HUES64 (cell line): ENCODE measurements around the gene CPE.

Experiments used
- H3K27ac ChIP-seq: 2 replicates; pipeline ENCODE4 v1.7.0; 2013; ENCODE audit warnings: low read depth, low read length, inconsistent platforms
- H3K27me3 ChIP-seq: 2 replicates; pipeline ENCODE4 v1.6.1; 2013; ENCODE audit warnings: mild to moderate bottlenecking, low read length; ENCODE audit not compliant: insufficient read depth
- H3K36me3 ChIP-seq: 2 replicates; pipeline ENCODE4 v1.6.1; 2013; ENCODE audit warnings: mild to moderate bottlenecking, low read length; ENCODE audit not compliant: insufficient read depth
- H3K4me1 ChIP-seq: 2 replicates; pipeline ENCODE4 v1.6.1; 2013; ENCODE audit warnings: mild to moderate bottlenecking, low read length, moderate library complexity; ENCODE audit not compliant: insufficient read depth
- H3K4me3 ChIP-seq: 2 replicates; pipeline ENCODE4 v1.5.1; 2013; ENCODE audit warnings: mild to moderate bottlenecking, low read length, moderate library complexity
- H3K9ac ChIP-seq: 2 replicates; pipeline ENCODE4 v1.6.1; 2013; ENCODE audit warnings: mild to moderate bottlenecking, low read depth, low read length
- H3K9me3 ChIP-seq: 2 replicates; pipeline ENCODE4 v1.6.1; 2013; ENCODE audit warnings: low read depth, low read length; ENCODE audit not compliant: insufficient read depth
- WGBS: fragments of 150-250, 120-280 bp; methylation state at CpG from one replicate; pipeline ENCODE4 v1.1.7; 2013; ENCODE audit warnings: missing lambda C conversion rate; 5-methylcytosine and 5-hydroxymethylcytosine counted together

CPE gene

DNA sequence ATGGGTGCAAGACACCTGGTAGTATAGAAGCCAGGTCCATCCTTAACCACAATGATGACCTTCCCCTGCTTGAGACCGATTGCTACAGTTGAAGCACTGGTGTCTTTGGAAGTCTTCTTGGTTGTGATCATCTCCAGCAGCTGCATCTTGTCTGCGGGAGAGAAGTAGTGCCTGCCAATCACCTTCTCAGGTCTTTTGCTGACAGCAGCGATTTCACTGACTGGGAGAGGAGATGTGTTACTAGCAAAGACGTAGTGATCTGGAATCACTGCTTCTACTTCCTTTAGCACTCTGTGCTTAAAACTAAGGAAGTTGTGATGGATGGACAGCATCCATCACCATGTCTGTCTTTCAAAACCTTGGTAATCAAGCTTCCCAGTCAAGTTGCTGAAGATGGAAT, 25.9 kb downstream of the CPE start:
- Histone ChIP-seq H3K27ac (no peak overlapping the region), H3K9me3 (no peaks in the 10 kb centered on the region), H3K4me3 (no peak overlapping the region), H3K9ac (no peak overlapping the region), H3K27me3 (no peaks in the 10 kb centered on the region), H3K36me3 (no peaks in the 10 kb centered on the region), H3K4me1 (no peaks in the 10 kb centered on the region)
- WGBS = 96% methylated on average over 4 of the region's 4 CpGs

GRCh38 chr4:165410214-165410613, 31.4 kb downstream of the CPE start:
- Histone ChIP-seq H3K4me1 (no peaks in the 10 kb centered on the region), H3K27me3 (no peaks in the 10 kb centered on the region), H3K9me3 (no peaks in the 10 kb centered on the region), H3K27ac (no peak overlapping the region), H3K36me3 (no peaks in the 10 kb centered on the region), H3K9ac (no peak overlapping the region), H3K4me3 (no peak overlapping the region)
- 97% methylated on average over 2 of the region's 2 CpGs for WGBS

- H3K27ac ChIP-seq = no peak overlapping the region
- no peak overlapping the region for H3K4me3 ChIP-seq
- 84% methylated on average over 10 of the region's 10 CpGs for WGBS
Observed at GRCh38 chr4:165415910-165416309, 37.1 kb downstream of the CPE start.

GRCh38 chr4:165418073-165418472, 39.3 kb downstream of the CPE start:
- no peaks in the 10 kb centered on the region for H3K36me3 ChIP-seq
- no peak overlapping the region for H3K4me3 ChIP-seq
- H3K27me3 ChIP-seq = no peaks in the 10 kb centered on the region
- no peak overlapping the region for H3K9ac ChIP-seq
- no peaks in the 10 kb centered on the region for H3K4me1 ChIP-seq
- no peak overlapping the region for H3K27ac ChIP-seq
- H3K9me3 ChIP-seq = no peaks in the 10 kb centered on the region
- 100% methylated on average over 1 of the region's 1 CpG for WGBS

More at GRCh38 chr4:165415910-165416309, 37.1 kb downstream of the CPE start:
- H3K9me3 ChIP-seq = no peaks in the 10 kb centered on the region
- H3K4me1 ChIP-seq = no peaks in the 10 kb centered on the region
- H3K9ac ChIP-seq = no peak overlapping the region
- no peaks in the 10 kb centered on the region for H3K27me3 ChIP-seq
- H3K36me3 ChIP-seq = no peaks in the 10 kb centered on the region

GRCh38 chr4:165425629-165426028, 46.8 kb downstream of the CPE start:
- H3K36me3 ChIP-seq = peaks cover 3% of the 10 kb centered on the region; the same call in 1 of the 2 replicates
- H3K9me3 ChIP-seq = peaks cover 23% of the 10 kb centered on the region; the same call in 1 of the 2 replicates
- no peak overlapping the region for H3K27ac ChIP-seq
- no peaks in the 10 kb centered on the region for H3K4me1 ChIP-seq
- no peak overlapping the region for H3K4me3 ChIP-seq
- no peaks in the 10 kb centered on the region for H3K27me3 ChIP-seq
- no peak overlapping the region for H3K9ac ChIP-seq

DNA sequence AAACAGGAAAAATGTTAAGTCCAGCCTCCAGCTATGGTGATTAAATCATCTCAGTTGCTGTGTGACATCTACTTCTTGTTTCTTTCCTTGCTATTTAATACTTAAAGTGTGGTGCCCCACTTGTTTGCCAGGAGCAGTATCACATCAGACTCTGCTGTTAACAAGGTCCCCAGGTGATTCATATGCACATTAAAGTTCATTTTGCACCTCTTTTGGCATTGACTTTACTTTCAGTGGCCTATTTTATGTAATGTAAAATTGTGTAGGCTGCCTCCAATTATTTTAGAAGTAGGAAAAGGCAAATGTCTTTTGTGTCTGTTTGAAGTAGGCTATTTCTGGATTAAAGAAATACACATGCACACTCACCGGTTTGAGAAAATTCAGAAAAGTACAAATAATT, 47.5 kb downstream of the CPE start:
- H3K9me3 ChIP-seq = peaks cover 23% of the 10 kb centered on the region; the same call in 1 of the 2 replicates
- WGBS = 100% methylated on average over 1 of the region's 1 CpG
- no peaks in the 10 kb centered on the region for H3K27me3 ChIP-seq
- H3K36me3 ChIP-seq = peaks cover 3% of the 10 kb centered on the region; the same call in 1 of the 2 replicates
- H3K9ac ChIP-seq = no peak overlapping the region
- no peak overlapping the region for H3K4me3 ChIP-seq
- H3K4me1 ChIP-seq = no peaks in the 10 kb centered on the region
- H3K27ac ChIP-seq = no peak overlapping the region

GRCh38 chr4:165426823-165427222, 48.0 kb downstream of the CPE start:
- Histone ChIP-seq H3K27me3 (no peaks in the 10 kb centered on the region), H3K4me3 (no peak overlapping the region), H3K4me1 (no peaks in the 10 kb centered on the region), H3K9ac (no peak overlapping the region), H3K36me3 (peaks cover 3% of the 10 kb centered on the region; the same call in 1 of the 2 replicates), H3K27ac (no peak overlapping the region), H3K9me3 (peaks cover 23% of the 10 kb centered on the region; the same call in 1 of the 2 replicates)
- 63% methylated on average over 3 of the region's 3 CpGs for WGBS

GRCh38 chr4:165428957-165429356, 50.1 kb downstream of the CPE start:
- H3K4me3 ChIP-seq = no peak overlapping the region
- peaks cover 3% of the 10 kb centered on the region; the same call in 1 of the 2 replicates for H3K36me3 ChIP-seq
- H3K4me1 ChIP-seq = peaks cover 9% of the 10 kb centered on the region; the same call in 1 of the 2 replicates
- WGBS = 38% methylated on average over 2 of the region's 2 CpGs
- H3K9ac ChIP-seq = no peak overlapping the region
- no peaks in the 10 kb centered on the region for H3K27me3 ChIP-seq
- H3K27ac ChIP-seq = no peak overlapping the region
- peaks cover 23% of the 10 kb centered on the region; the same call in 1 of the 2 replicates for H3K9me3 ChIP-seq

GRCh38 chr4:165433529-165433928, 54.7 kb downstream of the CPE start:
- Histone ChIP-seq H3K4me3 (no peak overlapping the region), H3K36me3 (no peaks in the 10 kb centered on the region), H3K4me1 (peaks cover 10% of the 10 kb centered on the region; the same call in 1 of the 2 replicates), H3K27me3 (no peaks in the 10 kb centered on the region), H3K27ac (peak overlapping the region; percentile 48; the same call in 1 of the 2 replicates), H3K9me3 (0 out of 2 replicates have a peak, but pooled peaks cover 2% of the 10 kb centered on the region), H3K9ac (no peak overlapping the region)
- 68% methylated on average over 5 of the region's 5 CpGs for WGBS

DNA sequence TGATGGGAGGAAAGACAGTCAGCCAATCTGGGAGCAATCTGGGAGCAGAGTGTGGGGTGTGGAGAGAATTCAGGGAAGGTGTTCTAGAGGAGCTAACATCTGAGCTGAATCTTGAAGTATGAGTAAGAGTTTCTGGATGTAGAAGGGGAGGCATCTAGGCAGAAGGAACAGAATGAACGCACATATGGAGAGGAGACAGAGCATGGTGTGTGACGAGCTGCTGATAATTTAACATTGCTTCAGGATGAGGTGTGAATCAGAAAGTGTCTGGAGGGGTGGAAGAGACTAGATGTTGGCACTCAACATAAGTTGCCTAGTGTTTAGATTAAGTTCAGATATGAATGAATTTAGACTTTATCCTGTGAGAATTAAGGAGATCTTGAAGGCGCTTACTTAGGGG, 58.9 kb downstream of the CPE start:
- Histone ChIP-seq H3K36me3 (no peaks in the 10 kb centered on the region), H3K9me3 (no peaks in the 10 kb centered on the region), H3K9ac (no peak overlapping the region), H3K27me3 (no peaks in the 10 kb centered on the region), H3K4me3 (no peak overlapping the region), H3K27ac (no peak overlapping the region), H3K4me1 (peaks cover 30% of the 10 kb centered on the region)
- WGBS = 96% methylated on average over 3 of the region's 3 CpGs

DNA sequence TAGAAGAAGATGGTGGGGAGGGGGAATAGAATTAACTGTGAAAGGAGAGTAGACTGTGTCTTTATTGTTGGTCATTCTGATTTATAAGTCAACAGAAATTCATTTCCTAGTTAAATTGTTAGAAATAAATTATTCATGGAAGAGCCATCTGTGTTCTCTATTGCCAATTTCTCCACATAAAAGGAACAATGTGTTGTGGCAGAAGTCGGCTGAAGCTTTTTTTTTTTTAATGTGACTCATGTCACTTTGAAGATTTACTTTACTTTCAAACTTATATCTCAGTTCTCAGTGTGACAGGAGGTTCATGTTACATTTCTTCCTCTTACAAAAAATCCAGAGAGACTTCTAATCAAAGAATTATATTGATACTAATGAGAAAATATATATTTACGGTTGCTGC, 60.5 kb downstream of the CPE start:
- no CpG with 5 or more reads among the region's 2 CpGs for WGBS
- Histone ChIP-seq H3K9me3 (no peaks in the 10 kb centered on the region), H3K36me3 (no peaks in the 10 kb centered on the region), H3K9ac (no peak overlapping the region), H3K4me1 (peaks cover 20% of the 10 kb centered on the region), H3K27me3 (no peaks in the 10 kb centered on the region), H3K27ac (no peak overlapping the region), H3K4me3 (no peak overlapping the region)

- no peaks in the 10 kb centered on the region for H3K36me3 ChIP-seq
- H3K4me1 ChIP-seq = peaks cover 20% of the 10 kb centered on the region
- H3K4me3 ChIP-seq = no peak overlapping the region
- no peaks in the 10 kb centered on the region for H3K27me3 ChIP-seq
- H3K9me3 ChIP-seq = no peaks in the 10 kb centered on the region
- no peak overlapping the region for H3K27ac ChIP-seq
- no peak overlapping the region for H3K9ac ChIP-seq
- no CpG with 5 or more reads among the region's 1 CpG for WGBS
Observed at GRCh38 chr4:165439981-165440380, 61.2 kb downstream of the CPE start.
